ENCODE data around the gene ARHGEF39. TPM values are rescaled to one million over a fixed set of nuclear protein-coding genes. Genes with fewer than 3 reads are reported as not detected.

The ARHGEF39 gene
- total and polyA plus RNA-seq, 10 of the 15 experiments (the other 5 are each of a cell fraction or from before 2014, with no cell fraction given): 2.0 to 28.9 (median 13.2) TPM

- DNase-seq (ENCODE audit: low read depth, low spot score): no peak
- in situ Hi-C loops (cut with MboI): no loop called here
- Histone ChIP-seq H3K4me2 (ENCODE audit: control insufficient read depth, insufficient read depth) (peak overlapping the region; percentile 93), H3K27ac (ENCODE audit: control insufficient read depth, insufficient read depth) (peak overlapping the region; percentile 89), H3K27me3 (replicated peaks in 1 of 2; ENCODE audit: control insufficient read depth in 2 of 2, insufficient read depth in 2 of 2, low read length in 1 of 2) (no peaks in the 10 kb centered on the region), H3K4me3 (peak overlapping the region; percentile 96), H4K20me1 (ENCODE audit: control insufficient read depth, insufficient read depth) (no peaks in the 10 kb centered on the region), H3K36me3 (ENCODE audit: control insufficient read depth in 2 of 2, insufficient read depth in 2 of 2, low read length in 1 of 2) (no peaks in the 10 kb centered on the region), H3K9me3 (replicated peaks; ENCODE audit: control insufficient read depth, insufficient read depth, low read length) (no peaks in the 10 kb centered on the region), H3K9ac (ENCODE audit: control insufficient read depth, insufficient read depth, low read length) (peak overlapping the region; percentile 90), H2AFZ (ENCODE audit: control insufficient read depth, low read depth, low read length) (peak overlapping the region; percentile 90), H3K79me2 (ENCODE audit: control insufficient read depth, insufficient read depth, low read length) (peaks cover 20% of the 10 kb centered on the region), H3K4me1 (ENCODE audit: control insufficient read depth, insufficient read depth, low read length) (peaks cover 27% of the 10 kb centered on the region)
- ChIA-PET SMC1A (ENCODE audit: uncharacterized antibody, unreplicated experiment) (interaction anchor here (0.7 to 7.7 kb wide), 27 partner anchors 12 to 204 kb away, joined by 3 to 114 read pairs (median 5); partner anchors contain the start of genes ARHGEF39, CCDC107, CD72 and CREB3), POLR2A (interaction anchor here (0.5 to 11.1 kb wide), 22 partner anchors 11 to 532 kb away, joined by 3 to 163 read pairs (median 4); partner anchors contain the start of genes ARHGEF39, CCDC107, CD72 and CREB3), CTCF (interaction anchor here (0.6 to 8.8 kb wide), 36 partner anchors 10 to 575 kb away, joined by 3 to 139 read pairs (median 6); partner anchors contain the start of genes ARHGEF39, CCDC107, CD72 and CREB3), RAD21 (ENCODE audit: unreplicated experiment) (interaction anchor here (0.7 to 9.6 kb wide), 31 partner anchors 10 to 236 kb away, joined by 3 to 133 read pairs (median 7); partner anchors contain the start of genes ARHGEF39, CCDC107, CREB3 and GBA2)
- FAIRE-seq: no peak
- BruUV-seq (replicated peaks): no TSS peak
- peak; percentile 90 for ATAC-seq
- intact Hi-C loops (cut with micrococcal nuclease; ENCODE audit: unreplicated experiment): loop anchor here (1.0 to 2.0 kb wide), 2 partner anchors 11 to 42 kb away; partner anchors contain the start of gene TESK1
- WGBS (ENCODE audit: insufficient coverage, insufficient replicate concordance, low lambda C conversion rate, missing lambda C conversion rate): under 1% methylated on average over 57 of the region's 58 CpGs
- TF ChIP-seq CTCF (IDR thresholded peaks at IDR 0.05 in 2 of 3, conservative IDR thresholded peaks at IDR 0.05 in 1 of 3; ENCODE audit: control insufficient read depth in 2 of 3, extremely low read depth in 1 of 3, insufficient read depth in 1 of 3, low read depth in 3 of 3, low read length in 3 of 3) (peak; percentile 98), PRDM15 (CRISPR knock-in tag; IDR thresholded peaks at IDR 0.05) (no peak), NRF1 (conservative IDR thresholded peaks at IDR 0.05; ENCODE audit: low read depth, low read length) (peak; percentile 63), TCF12 (IDR thresholded peaks at IDR 0.05; ENCODE audit: low read depth, low read length) (peak; percentile 79), POLR2AphosphoS2 (IDR thresholded peaks at IDR 0.05; ENCODE audit: low read depth, low read length) (0 out of 2 replicates have a peak, but pooled peaks have one; percentile 48), SRF (IDR thresholded peaks at IDR 0.05; ENCODE audit: low read depth in 2 of 2, low read length in 2 of 2) (0 out of 4 replicates have a peak, but pooled peaks of 1 of the 2 experiments have one; percentile 28), SIX5 (IDR thresholded peaks at IDR 0.05; ENCODE audit: low read depth, low read length, severe bottlenecking) (peak; percentile 80), IKZF1 (conservative IDR thresholded peaks at IDR 0.05) (peak; percentile 86), TCF3 (IDR thresholded peaks at IDR 0.05; ENCODE audit: borderline replicate concordance, insufficient read depth, low read depth, low read length) (no peak; the same call in 1 of the 2 replicates), EZH2 (IDR thresholded peaks at IDR 0.05; ENCODE audit: borderline replicate concordance, control insufficient read depth, low read depth, low read length) (no peak), MLLT1 (IDR thresholded peaks at IDR 0.05) (peak; percentile 55), MXI1 (IDR thresholded peaks at IDR 0.05; ENCODE audit: low read depth, low read length) (peak; percentile 39; the same call in 1 of the 2 replicates)
These were observed 18.3 kb downstream of the ARHGEF39 start for GRCh38 chr9:35646533-35647265.
